ENCODE results near the gene MSGN1. TPM values are rescaled to one million over a fixed set of nuclear protein-coding genes. Genes with fewer than 3 reads are reported as not detected.

MSGN1 gene
- total and polyA plus RNA-seq, 2 donors from 2014 or later, result not detected

DNA sequence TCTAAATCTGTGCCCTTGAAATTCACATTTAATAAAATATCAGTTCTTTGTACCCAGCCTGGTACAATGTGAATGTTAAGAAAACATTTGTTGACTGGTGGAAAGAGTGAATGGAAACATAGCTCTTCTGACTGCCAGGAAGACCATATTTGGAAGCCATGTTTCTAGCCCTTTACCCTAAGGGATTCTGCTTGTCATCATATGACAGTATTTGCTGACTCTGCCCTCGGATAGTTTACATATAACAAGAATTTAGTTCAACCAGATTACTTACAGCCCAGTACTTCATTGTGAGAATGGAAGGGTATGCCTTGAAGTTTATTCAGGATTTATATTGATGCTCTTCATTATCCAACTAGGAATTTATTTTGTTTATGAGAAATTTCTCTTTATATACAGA lies 48.4 kb downstream of the MSGN1 start:
- no peaks in the 10 kb centered on the region for H3K36me3 ChIP-seq (ENCODE audit: control insufficient read depth in 2 of 3, insufficient read depth in 3 of 3, low read length in 3 of 3)
- no peaks in the 10 kb centered on the region for H3K27me3 ChIP-seq (ENCODE audit: control insufficient read depth, insufficient read depth, low read length)
- intact Hi-C loops (cut with DNase I), result no loop called here
- H3K4me1 ChIP-seq (ENCODE audit: control insufficient read depth in 2 of 3, insufficient read depth in 2 of 3, low read depth in 1 of 3, low read length in 3 of 3), result no peaks in the 10 kb centered on the region
- H3K9ac ChIP-seq (ENCODE audit: low read length in 3 of 3), result no peak overlapping the region
- no peak overlapping the region for H3K27ac ChIP-seq (ENCODE audit: low read depth in 2 of 2, low read length in 2 of 2)
- FAIRE-seq (no peak), DNase-seq (no peak)
- no peak overlapping the region for H3K4me3 ChIP-seq (ENCODE audit: low read length in 3 of 3)
- TF ChIP-seq, protein P1, sequence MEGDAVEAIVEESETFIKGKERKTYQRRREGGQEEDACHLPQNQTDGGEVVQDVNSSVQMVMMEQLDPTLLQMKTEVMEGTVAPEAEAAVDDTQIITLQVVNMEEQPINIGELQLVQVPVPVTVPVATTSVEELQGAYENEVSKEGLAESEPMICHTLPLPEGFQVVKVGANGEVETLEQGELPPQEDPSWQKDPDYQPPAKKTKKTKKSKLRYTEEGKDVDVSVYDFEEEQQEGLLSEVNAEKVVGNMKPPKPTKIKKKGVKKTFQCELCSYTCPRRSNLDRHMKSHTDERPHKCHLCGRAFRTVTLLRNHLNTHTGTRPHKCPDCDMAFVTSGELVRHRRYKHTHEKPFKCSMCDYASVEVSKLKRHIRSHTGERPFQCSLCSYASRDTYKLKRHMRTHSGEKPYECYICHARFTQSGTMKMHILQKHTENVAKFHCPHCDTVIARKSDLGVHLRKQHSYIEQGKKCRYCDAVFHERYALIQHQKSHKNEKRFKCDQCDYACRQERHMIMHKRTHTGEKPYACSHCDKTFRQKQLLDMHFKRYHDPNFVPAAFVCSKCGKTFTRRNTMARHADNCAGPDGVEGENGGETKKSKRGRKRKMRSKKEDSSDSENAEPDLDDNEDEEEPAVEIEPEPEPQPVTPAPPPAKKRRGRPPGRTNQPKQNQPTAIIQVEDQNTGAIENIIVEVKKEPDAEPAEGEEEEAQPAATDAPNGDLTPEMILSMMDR (IDR thresholded peaks at IDR 0.05; ENCODE audit: borderline replicate concordance, extremely low read depth, insufficient read depth), result no peak
- H3K9me3 ChIP-seq (ENCODE audit: control insufficient read depth in 2 of 3, insufficient read depth in 1 of 3, low read length in 3 of 3), result no peaks in the 10 kb centered on the region

DNA sequence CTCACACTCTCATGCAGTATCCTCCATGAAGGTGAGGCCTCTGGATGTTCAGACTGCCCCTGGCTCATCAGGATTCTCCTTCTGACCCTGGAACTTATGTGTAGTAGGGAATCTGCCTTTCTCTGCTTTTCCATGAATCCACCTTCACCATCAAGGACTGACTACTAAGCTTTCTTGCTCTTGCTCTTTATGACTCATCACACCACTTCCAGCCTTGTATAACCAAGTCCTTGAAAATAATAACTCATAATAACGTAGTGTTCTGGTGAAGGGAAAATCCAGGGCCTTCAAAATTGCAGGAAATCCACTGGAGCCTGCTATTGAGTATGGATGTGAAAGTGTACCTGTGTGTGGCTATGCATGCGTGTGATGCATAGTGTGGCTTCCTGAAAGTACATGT lies 50.9 kb downstream of the MSGN1 start:
- Histone ChIP-seq H3K27me3 (ENCODE audit: control insufficient read depth, insufficient read depth, low read length) (no peaks in the 10 kb centered on the region), H3K9me3 (ENCODE audit: control insufficient read depth in 2 of 3, insufficient read depth in 1 of 3, low read length in 3 of 3) (no peaks in the 10 kb centered on the region), H3K4me1 (ENCODE audit: control insufficient read depth in 2 of 3, insufficient read depth in 2 of 3, low read depth in 1 of 3, low read length in 3 of 3) (no peaks in the 10 kb centered on the region), H3K27ac (ENCODE audit: low read depth in 2 of 2, low read length in 2 of 2) (no peak overlapping the region), H3K36me3 (ENCODE audit: control insufficient read depth in 2 of 3, insufficient read depth in 3 of 3, low read length in 3 of 3) (no peaks in the 10 kb centered on the region), H3K4me3 (ENCODE audit: low read length in 3 of 3) (no peak overlapping the region), H3K9ac (ENCODE audit: low read length in 3 of 3) (no peak overlapping the region)
- intact Hi-C loops (cut with DNase I), result no loop called here
- FAIRE-seq (no peak), DNase-seq (no peak)
- TF ChIP-seq, protein P1 (IDR thresholded peaks at IDR 0.05; ENCODE audit: borderline replicate concordance, extremely low read depth, insufficient read depth), result no peak

Other genes starting within 250 kb of the MSGN1 start
- gene SMC6, start 62.6 kb upstream of the MSGN1 start, total RNA-seq, result 16.3 TPM
- gene SMC6, start 62.6 kb upstream of the MSGN1 start, polyA plus RNA-seq (ENCODE audit: insufficient read depth, low read depth, low replicate concordance), result 4.8 TPM
- 6.2 TPM for gene GEN1, start 62.3 kb upstream of the MSGN1 start, total RNA-seq
- 1.4 TPM for gene GEN1, start 62.3 kb upstream of the MSGN1 start, polyA plus RNA-seq (ENCODE audit: insufficient read depth, low read depth, low replicate concordance)
- gene KCNS3, start 62.2 kb downstream of the MSGN1 start, total RNA-seq, result 7.3 TPM
- 4.4 TPM for gene KCNS3, start 62.2 kb downstream of the MSGN1 start, polyA plus RNA-seq (ENCODE audit: insufficient read depth, low read depth, low replicate concordance)